ENCODE data around the gene DEPDC5.
"Not testable (repeated sequence)": the region's sequence is repeated elsewhere in the genome, so short reads cannot be mapped to it uniquely, and the experiment has no call there.

DEPDC5 gene

DNA sequence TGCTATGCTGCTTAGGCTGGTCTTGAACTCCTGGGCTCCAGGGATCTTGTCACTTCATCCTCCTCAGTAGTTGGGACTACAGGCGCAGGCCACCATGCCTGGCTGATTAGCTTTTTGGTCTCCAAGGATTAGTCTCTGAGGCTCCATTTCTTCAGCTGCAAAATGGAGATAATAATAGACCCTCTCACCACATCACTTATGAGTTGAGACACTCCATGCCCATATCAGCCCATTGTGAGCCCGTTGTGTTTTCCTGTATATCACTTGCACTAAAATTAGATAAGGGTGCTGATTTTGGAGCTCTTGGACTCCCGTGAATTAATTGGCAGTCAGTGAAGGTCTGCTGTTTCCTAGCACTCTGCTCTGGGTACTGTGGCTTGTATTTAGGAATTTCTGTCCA, 36.0 kb downstream of the DEPDC5 start:
- no peak overlapping the region for H3K9ac ChIP-seq (ENCODE audit: low read depth, low read length)
- H3K9me3 ChIP-seq (ENCODE audit: insufficient read depth, low read length, severe bottlenecking) = no peaks in the 10 kb centered on the region
- no peaks in the 10 kb centered on the region for H3K79me2 ChIP-seq (ENCODE audit: insufficient read depth, low read length)
- no peak overlapping the region for H3K4me3 ChIP-seq (ENCODE audit: low read depth in 1 of 2, low read length in 2 of 2)
- no peaks in the 10 kb centered on the region for H4K20me1 ChIP-seq (ENCODE audit: insufficient read depth, low read length)
- no peak overlapping the region for H3K4me2 ChIP-seq (ENCODE audit: insufficient read depth, low read length)
- ATAC-seq (ENCODE audit: insufficient read depth, low read depth) (no peak), DNase-seq (no peak)
- TF ChIP-seq EZH2 (IDR thresholded peaks at IDR 0.05; ENCODE audit: borderline replicate concordance, low read depth, low read length, severe bottlenecking) = no peak
- TF ChIP-seq, protein P1, sequence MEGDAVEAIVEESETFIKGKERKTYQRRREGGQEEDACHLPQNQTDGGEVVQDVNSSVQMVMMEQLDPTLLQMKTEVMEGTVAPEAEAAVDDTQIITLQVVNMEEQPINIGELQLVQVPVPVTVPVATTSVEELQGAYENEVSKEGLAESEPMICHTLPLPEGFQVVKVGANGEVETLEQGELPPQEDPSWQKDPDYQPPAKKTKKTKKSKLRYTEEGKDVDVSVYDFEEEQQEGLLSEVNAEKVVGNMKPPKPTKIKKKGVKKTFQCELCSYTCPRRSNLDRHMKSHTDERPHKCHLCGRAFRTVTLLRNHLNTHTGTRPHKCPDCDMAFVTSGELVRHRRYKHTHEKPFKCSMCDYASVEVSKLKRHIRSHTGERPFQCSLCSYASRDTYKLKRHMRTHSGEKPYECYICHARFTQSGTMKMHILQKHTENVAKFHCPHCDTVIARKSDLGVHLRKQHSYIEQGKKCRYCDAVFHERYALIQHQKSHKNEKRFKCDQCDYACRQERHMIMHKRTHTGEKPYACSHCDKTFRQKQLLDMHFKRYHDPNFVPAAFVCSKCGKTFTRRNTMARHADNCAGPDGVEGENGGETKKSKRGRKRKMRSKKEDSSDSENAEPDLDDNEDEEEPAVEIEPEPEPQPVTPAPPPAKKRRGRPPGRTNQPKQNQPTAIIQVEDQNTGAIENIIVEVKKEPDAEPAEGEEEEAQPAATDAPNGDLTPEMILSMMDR (IDR thresholded peaks at IDR 0.05; ENCODE audit: borderline replicate concordance, extremely low read depth, low read length, poor library complexity, severe bottlenecking) = no peak
- H3K4me1 ChIP-seq (ENCODE audit: insufficient read depth, low read length) = no peaks in the 10 kb centered on the region
- H3K36me3 ChIP-seq (ENCODE audit: insufficient read depth, low read length) = peaks cover 25% of the 10 kb centered on the region
- no peak overlapping the region for H2AFZ ChIP-seq (ENCODE audit: low read depth, low read length)
- no peak overlapping the region for H3K27ac ChIP-seq (ENCODE audit: low read length)
- no peaks in the 10 kb centered on the region for H3K27me3 ChIP-seq (ENCODE audit: insufficient read depth, low read length, poor library complexity)

DNA sequence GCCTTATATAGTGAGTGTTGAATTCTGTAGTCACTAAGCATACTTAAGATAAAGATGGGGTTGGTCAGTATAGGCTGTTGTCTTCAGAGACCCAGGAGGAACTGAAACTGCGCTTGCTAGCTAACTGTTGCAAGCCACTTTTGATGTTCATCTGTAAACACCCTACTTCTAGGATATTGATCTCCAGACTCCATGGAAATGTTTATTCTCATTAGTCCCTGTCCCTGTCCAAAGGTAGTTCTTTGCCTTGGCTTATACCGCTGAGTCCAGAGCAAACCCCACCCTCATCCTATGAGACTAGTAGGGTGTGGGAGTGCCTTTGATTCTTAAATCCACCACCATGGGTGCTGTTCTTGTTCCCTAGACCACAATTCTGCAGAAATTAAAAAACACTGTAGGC, 36.4 kb downstream of the DEPDC5 start:
- Histone ChIP-seq H3K9ac (ENCODE audit: low read depth, low read length) (no peak overlapping the region), H3K79me2 (ENCODE audit: insufficient read depth, low read length) (no peaks in the 10 kb centered on the region), H4K20me1 (ENCODE audit: insufficient read depth, low read length) (no peaks in the 10 kb centered on the region), H2AFZ (ENCODE audit: low read depth, low read length) (no peak overlapping the region), H3K4me3 (ENCODE audit: low read depth in 1 of 2, low read length in 2 of 2) (no peak overlapping the region), H3K27me3 (ENCODE audit: insufficient read depth, low read length, poor library complexity) (no peaks in the 10 kb centered on the region), H3K36me3 (ENCODE audit: insufficient read depth, low read length) (peaks cover 20% of the 10 kb centered on the region), H3K4me2 (ENCODE audit: insufficient read depth, low read length) (no peak overlapping the region), H3K9me3 (ENCODE audit: insufficient read depth, low read length, severe bottlenecking) (no peaks in the 10 kb centered on the region), H3K27ac (ENCODE audit: low read length) (no peak overlapping the region), H3K4me1 (ENCODE audit: insufficient read depth, low read length) (no peaks in the 10 kb centered on the region)
- no peak for DNase-seq
- no peak for ATAC-seq (ENCODE audit: insufficient read depth, low read depth)
- TF ChIP-seq, protein P1 (IDR thresholded peaks at IDR 0.05; ENCODE audit: borderline replicate concordance, extremely low read depth, low read length, poor library complexity, severe bottlenecking) = no peak
- no peak for TF ChIP-seq EZH2 (IDR thresholded peaks at IDR 0.05; ENCODE audit: borderline replicate concordance, low read depth, low read length, severe bottlenecking)

DNA sequence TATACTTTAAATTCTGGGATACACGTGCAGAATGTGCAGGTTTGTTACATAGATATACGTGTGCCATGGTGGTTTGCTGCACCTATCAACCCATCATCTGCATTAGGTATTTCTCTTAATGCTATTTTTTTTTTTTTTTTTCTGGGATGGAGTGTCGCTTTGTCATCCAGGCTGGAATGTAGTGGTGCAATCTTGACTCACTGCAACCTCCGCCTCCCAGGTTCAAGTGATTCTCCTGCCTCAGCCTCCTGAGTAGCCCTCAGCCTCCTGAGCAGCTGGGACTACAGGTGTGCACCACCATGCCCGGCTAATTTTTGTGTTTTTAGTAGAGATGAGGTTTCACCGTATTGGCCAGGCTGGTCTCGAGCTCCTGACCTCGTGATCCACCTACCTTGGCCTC, 45.5 kb downstream of the DEPDC5 start:
- not testable (repeated sequence) for H3K9ac ChIP-seq (ENCODE audit: low read depth, low read length); H3K27ac ChIP-seq (ENCODE audit: low read length); H3K4me1 ChIP-seq (ENCODE audit: insufficient read depth, low read length); H3K9me3 ChIP-seq (ENCODE audit: insufficient read depth, low read length, severe bottlenecking); H2AFZ ChIP-seq (ENCODE audit: low read depth, low read length); H3K4me3 ChIP-seq (ENCODE audit: low read depth in 1 of 2, low read length in 2 of 2); H3K79me2 ChIP-seq (ENCODE audit: insufficient read depth, low read length); DNase-seq; H3K27me3 ChIP-seq (ENCODE audit: insufficient read depth, low read length, poor library complexity); H3K4me2 ChIP-seq (ENCODE audit: insufficient read depth, low read length); ATAC-seq (ENCODE audit: insufficient read depth, low read depth); H4K20me1 ChIP-seq (ENCODE audit: insufficient read depth, low read length)
- peaks cover 65% of the 10 kb centered on the region for H3K36me3 ChIP-seq (ENCODE audit: insufficient read depth, low read length)

DNA sequence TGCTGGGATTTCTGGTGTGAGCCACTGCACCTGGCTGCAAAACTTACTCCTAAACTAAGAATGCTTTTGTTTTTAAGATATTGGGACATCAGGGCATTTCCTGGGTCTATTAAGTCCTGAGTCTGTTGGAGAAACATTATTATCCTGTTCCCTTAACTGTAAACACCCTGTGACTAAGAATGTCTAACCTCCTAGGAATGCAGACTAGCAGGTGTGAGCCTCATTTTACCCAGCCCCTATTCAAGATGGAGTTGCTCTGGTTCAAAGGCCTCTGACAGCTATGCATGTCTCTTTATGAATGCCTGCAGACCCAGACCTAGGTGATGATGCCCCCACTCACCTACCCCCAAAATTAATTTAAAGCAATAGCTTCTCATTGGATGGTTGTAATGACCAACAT, 46.2 kb downstream of the DEPDC5 start:
- no peaks in the 10 kb centered on the region for H3K27me3 ChIP-seq (ENCODE audit: insufficient read depth, low read length, poor library complexity)
- H3K79me2 ChIP-seq (ENCODE audit: insufficient read depth, low read length) = no peaks in the 10 kb centered on the region
- ATAC-seq (ENCODE audit: insufficient read depth, low read depth) (no peak), DNase-seq (no peak)
- no peak overlapping the region for H3K4me2 ChIP-seq (ENCODE audit: insufficient read depth, low read length)
- H3K9ac ChIP-seq (ENCODE audit: low read depth, low read length) = no peak overlapping the region
- H3K4me1 ChIP-seq (ENCODE audit: insufficient read depth, low read length) = no peaks in the 10 kb centered on the region
- TF ChIP-seq, protein P1 (IDR thresholded peaks at IDR 0.05; ENCODE audit: borderline replicate concordance, extremely low read depth, low read length, poor library complexity, severe bottlenecking) = no peak
- no peak for TF ChIP-seq EZH2 (IDR thresholded peaks at IDR 0.05; ENCODE audit: borderline replicate concordance, low read depth, low read length, severe bottlenecking)
- H2AFZ ChIP-seq (ENCODE audit: low read depth, low read length) = no peak overlapping the region
- no peak overlapping the region for H3K4me3 ChIP-seq (ENCODE audit: low read depth in 1 of 2, low read length in 2 of 2)
- no peaks in the 10 kb centered on the region for H3K9me3 ChIP-seq (ENCODE audit: insufficient read depth, low read length, severe bottlenecking)
- peaks cover 68% of the 10 kb centered on the region for H3K36me3 ChIP-seq (ENCODE audit: insufficient read depth, low read length)
- H3K27ac ChIP-seq (ENCODE audit: low read length) = no peak overlapping the region
- H4K20me1 ChIP-seq (ENCODE audit: insufficient read depth, low read length) = no peaks in the 10 kb centered on the region

DNA sequence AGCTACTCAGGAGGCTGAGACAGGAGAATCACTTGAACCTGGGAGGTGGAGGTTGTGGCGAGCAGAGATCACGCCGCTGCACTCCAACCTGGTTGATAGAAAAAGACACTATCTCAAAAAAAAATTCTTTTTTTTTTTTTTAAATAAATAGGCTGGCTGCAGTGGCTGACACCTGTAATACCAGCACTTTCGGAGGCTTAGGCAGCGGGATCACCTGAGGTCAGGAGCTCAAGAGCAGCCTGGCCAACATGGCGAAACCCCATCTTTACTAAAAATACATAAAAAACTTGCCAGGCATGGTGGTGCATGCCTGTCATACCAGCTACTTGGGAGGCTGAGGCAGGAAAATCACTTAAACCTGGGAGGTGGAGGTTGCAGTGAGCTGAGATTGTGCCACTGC, 47.0 kb downstream of the DEPDC5 start:
- not testable (repeated sequence) for H3K9me3 ChIP-seq (ENCODE audit: insufficient read depth, low read length, severe bottlenecking); H3K4me3 ChIP-seq (ENCODE audit: low read depth in 1 of 2, low read length in 2 of 2); H3K79me2 ChIP-seq (ENCODE audit: insufficient read depth, low read length); H3K4me1 ChIP-seq (ENCODE audit: insufficient read depth, low read length); H3K27ac ChIP-seq (ENCODE audit: low read length); ATAC-seq (ENCODE audit: insufficient read depth, low read depth); H3K4me2 ChIP-seq (ENCODE audit: insufficient read depth, low read length); H3K27me3 ChIP-seq (ENCODE audit: insufficient read depth, low read length, poor library complexity); DNase-seq; H2AFZ ChIP-seq (ENCODE audit: low read depth, low read length); H3K9ac ChIP-seq (ENCODE audit: low read depth, low read length); H4K20me1 ChIP-seq (ENCODE audit: insufficient read depth, low read length)
- H3K36me3 ChIP-seq (ENCODE audit: insufficient read depth, low read length) = peaks cover 76% of the 10 kb centered on the region

Data from DND-41 (cell line).